Esophagus muscularis mucosa (tissue), 3 donors: ENCODE results near the gene ILF3.

Experiments used
- POLR2A ChIP-seq: fragments of 450-650 bp; IDR thresholded peaks from one replicate; pipeline ENCODE4 v1.6.1; 2017; ENCODE audit warnings: antibody characterized with exemption, moderate library complexity, mild to moderate bottlenecking, low read depth
- TF ChIP-seq, protein P1 (sequence below), 3 experiments: fragments of 200-600 bp in 2 of 3; fragments of 450-650 bp in 1 of 3; sonication (generic) in 2 of 3; IDR thresholded peaks; one replicate each; pipeline ENCODE4 v1.5.1; 2017 to 2019; ENCODE audit warnings: antibody characterized with exemption in 3 of 3, mild to moderate bottlenecking in 2 of 3, moderate library complexity in 1 of 3

DNA sequence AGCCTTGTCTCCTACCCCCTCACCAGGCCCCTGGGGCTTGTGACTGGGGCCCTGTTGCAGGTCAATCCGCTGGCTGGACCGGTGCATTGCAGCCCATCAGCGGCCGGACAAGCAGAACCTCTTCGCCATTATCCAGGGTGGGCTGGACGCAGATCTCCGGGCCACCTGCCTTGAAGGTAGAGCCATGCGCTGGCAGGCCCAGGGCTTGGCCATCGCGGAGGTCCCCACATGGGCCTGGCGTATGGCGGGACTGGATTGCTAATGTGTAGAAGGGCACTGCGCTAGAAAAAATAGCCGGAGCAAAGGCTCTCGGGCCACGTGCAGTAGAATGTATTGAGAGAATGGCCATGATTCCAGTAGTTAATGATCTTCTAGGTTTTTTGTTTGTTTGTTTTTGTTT, 53.3 kb downstream of the ILF3 start:
- no peak for TF ChIP-seq POLR2A
- TF ChIP-seq, protein P1, sequence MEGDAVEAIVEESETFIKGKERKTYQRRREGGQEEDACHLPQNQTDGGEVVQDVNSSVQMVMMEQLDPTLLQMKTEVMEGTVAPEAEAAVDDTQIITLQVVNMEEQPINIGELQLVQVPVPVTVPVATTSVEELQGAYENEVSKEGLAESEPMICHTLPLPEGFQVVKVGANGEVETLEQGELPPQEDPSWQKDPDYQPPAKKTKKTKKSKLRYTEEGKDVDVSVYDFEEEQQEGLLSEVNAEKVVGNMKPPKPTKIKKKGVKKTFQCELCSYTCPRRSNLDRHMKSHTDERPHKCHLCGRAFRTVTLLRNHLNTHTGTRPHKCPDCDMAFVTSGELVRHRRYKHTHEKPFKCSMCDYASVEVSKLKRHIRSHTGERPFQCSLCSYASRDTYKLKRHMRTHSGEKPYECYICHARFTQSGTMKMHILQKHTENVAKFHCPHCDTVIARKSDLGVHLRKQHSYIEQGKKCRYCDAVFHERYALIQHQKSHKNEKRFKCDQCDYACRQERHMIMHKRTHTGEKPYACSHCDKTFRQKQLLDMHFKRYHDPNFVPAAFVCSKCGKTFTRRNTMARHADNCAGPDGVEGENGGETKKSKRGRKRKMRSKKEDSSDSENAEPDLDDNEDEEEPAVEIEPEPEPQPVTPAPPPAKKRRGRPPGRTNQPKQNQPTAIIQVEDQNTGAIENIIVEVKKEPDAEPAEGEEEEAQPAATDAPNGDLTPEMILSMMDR (IDR thresholded peaks at IDR 0.05), result no peak
